ENCODE measurements around the gene SPIRE1. TPM values are rescaled to one million over a fixed set of nuclear protein-coding genes. Genes with fewer than 3 reads are reported as not detected.

SPIRE1 gene
- total RNA-seq, 4 donors from 2014 or later = 25.3 to 39.5 (median 30.6) TPM

- H3K36me3 ChIP-seq = peaks cover 0 to 3% of the 10 kb centered on the region in 2 donors
- 82 to 85% methylated on average over 7 of the region's 7 CpGs for WGBS, 2 donors
- no peak for DNase-seq
- intact Hi-C loops (cut with DNase I) = no loop called here
- no peaks in the 10 kb centered on the region for H3K27me3 ChIP-seq
- no peaks in the 10 kb centered on the region for H3K4me1 ChIP-seq
- H3K4me3 ChIP-seq (replicated peaks in 1 of 3) = no peak overlapping the region
- TF ChIP-seq CTCF (IDR thresholded peaks at IDR 0.05) = no peak
- no peak for TF ChIP-seq POLR2A (IDR thresholded peaks at IDR 0.05)
- H3K27ac ChIP-seq = no peak overlapping the region
- no peaks in the 10 kb centered on the region for H3K9me3 ChIP-seq
Observed at GRCh38 chr18:12463191-12463590, 194.7 kb downstream of the SPIRE1 start.

GRCh38 chr18:12462242-12462641 is 195.7 kb downstream of the SPIRE1 start:
- intact Hi-C loops (cut with DNase I) = no loop called here
- no peak for DNase-seq
- no peak overlapping the region for H3K27ac ChIP-seq
- TF ChIP-seq CTCF (IDR thresholded peaks at IDR 0.05) = no peak
- TF ChIP-seq POLR2A (IDR thresholded peaks at IDR 0.05) = no peak
- 94 to 97% methylated on average over 2 of the region's 2 CpGs for WGBS, 2 donors
- no peaks in the 10 kb centered on the region for H3K4me1 ChIP-seq
- H3K27me3 ChIP-seq = no peaks in the 10 kb centered on the region
- peaks cover 0 to 3% of the 10 kb centered on the region in 2 donors for H3K36me3 ChIP-seq
- no peaks in the 10 kb centered on the region for H3K9me3 ChIP-seq
- H3K4me3 ChIP-seq (replicated peaks in 1 of 3) = no peak overlapping the region

GRCh38 chr18:12461326-12461725 is 196.6 kb downstream of the SPIRE1 start:
- Histone ChIP-seq H3K9me3 (no peaks in the 10 kb centered on the region), H3K36me3 (peaks cover 0 to 3% of the 10 kb centered on the region in 2 donors), H3K27ac (no peak overlapping the region), H3K27me3 (no peaks in the 10 kb centered on the region), H3K4me1 (no peaks in the 10 kb centered on the region), H3K4me3 (replicated peaks in 1 of 3) (no peak overlapping the region)
- intact Hi-C loops (cut with DNase I) = no loop called here
- WGBS, 2 donors = 61 to 72% methylated on average over 6 of the region's 6 CpGs
- no peak for TF ChIP-seq CTCF (IDR thresholded peaks at IDR 0.05)
- no peak for TF ChIP-seq POLR2A (IDR thresholded peaks at IDR 0.05)
- no peak for DNase-seq

- no peaks in the 10 kb centered on the region for H3K9me3 ChIP-seq
- DNase-seq = no peak
- no peaks in the 10 kb centered on the region for H3K4me1 ChIP-seq
- H3K27ac ChIP-seq = no peak overlapping the region
- H3K36me3 ChIP-seq = peaks cover 0 to 3% of the 10 kb centered on the region in 2 donors
- H3K4me3 ChIP-seq (replicated peaks in 1 of 3) = no peak overlapping the region
- no peak for TF ChIP-seq CTCF (IDR thresholded peaks at IDR 0.05)
- TF ChIP-seq POLR2A (IDR thresholded peaks at IDR 0.05) = no peak
- intact Hi-C loops (cut with DNase I) = no loop called here
- WGBS, 2 donors = 70 to 77% methylated on average over 5 of the region's 5 CpGs
- no peaks in the 10 kb centered on the region for H3K27me3 ChIP-seq
Observed at GRCh38 chr18:12460874-12461273, 197.0 kb downstream of the SPIRE1 start.

- Histone ChIP-seq H3K4me1 (no peaks in the 10 kb centered on the region), H3K27me3 (no peaks in the 10 kb centered on the region), H3K9me3 (no peaks in the 10 kb centered on the region), H3K4me3 (replicated peaks in 1 of 3) (no peak overlapping the region), H3K27ac (no peak overlapping the region), H3K36me3 (peaks cover 0 to 3% of the 10 kb centered on the region in 2 donors)
- no peak for DNase-seq
- TF ChIP-seq POLR2A (IDR thresholded peaks at IDR 0.05) = no peak
- TF ChIP-seq CTCF (IDR thresholded peaks at IDR 0.05) = no peak
- intact Hi-C loops (cut with DNase I) = no loop called here
- 87 to 92% methylated on average over 7 of the region's 7 CpGs for WGBS, 2 donors
Observed at GRCh38 chr18:12458771-12459170, 199.1 kb downstream of the SPIRE1 start.
